MV-4-11 (cell line): ENCODE measurements around the gene ARHGAP42.
A peak's percentile ranks its signal among the peaks of the same experiment; 100 is the strongest.
"Not testable (repeated sequence)": the region's sequence is repeated elsewhere in the genome, so short reads cannot be mapped to it uniquely, and the experiment has no call there.

Experiments
- DNase-seq: peaks from one replicate; lab custom pipeline; 2025; lab: John Stamatoyannopoulos, UW

ARHGAP42 gene

GRCh38 chr11:100965346-100965745 lies 278.3 kb downstream of the ARHGAP42 start:
- no peak for DNase-seq

GRCh38 chr11:100966366-100966765 lies 279.3 kb downstream of the ARHGAP42 start:
- DNase-seq: no peak

DNA sequence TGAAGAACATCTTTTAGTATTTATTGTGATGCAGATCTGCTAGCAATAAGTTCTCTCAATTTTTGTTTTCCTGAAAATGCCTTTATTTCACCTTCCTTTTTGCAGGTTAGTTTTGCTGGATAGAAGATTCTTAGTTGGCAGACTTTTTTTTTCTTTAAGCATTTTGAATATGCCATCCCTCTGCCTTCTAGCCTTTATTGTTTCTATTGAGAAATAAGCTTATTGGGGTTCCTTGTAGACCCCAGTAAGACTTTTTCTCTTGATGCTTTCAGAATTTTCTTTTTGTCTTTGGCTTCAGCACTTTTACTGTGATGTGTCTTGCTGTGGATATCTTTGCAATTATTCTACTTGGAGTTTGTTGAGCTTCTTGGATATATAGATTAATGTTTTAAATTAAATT lies 281.9 kb downstream of the ARHGAP42 start:
- no peak for DNase-seq

GRCh38 chr11:100970283-100971164 lies 283.4 kb downstream of the ARHGAP42 start:
- no peak for DNase-seq

GRCh38 chr11:100972046-100972445 lies 285.0 kb downstream of the ARHGAP42 start:
- no peak for DNase-seq

DNA sequence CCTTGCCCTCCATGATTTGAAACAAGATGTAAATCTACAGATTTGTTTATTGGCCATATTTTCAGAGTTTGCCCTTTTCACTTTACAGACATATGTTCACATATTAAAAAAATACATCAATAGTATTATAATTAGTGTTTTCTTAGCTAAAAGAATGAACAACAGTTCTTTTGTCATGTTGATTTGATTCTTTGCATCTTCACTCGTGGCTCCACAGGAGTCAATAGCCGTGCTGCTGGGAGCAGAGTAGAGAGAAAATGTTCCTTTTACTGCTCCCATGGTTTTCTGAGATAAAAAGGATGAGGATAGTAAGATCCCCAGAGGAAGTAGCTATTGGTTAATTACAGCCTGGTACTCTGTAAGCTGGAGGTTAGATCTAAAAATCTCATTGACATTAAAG lies 291.4 kb downstream of the ARHGAP42 start:
- DNase-seq: no peak

DNA sequence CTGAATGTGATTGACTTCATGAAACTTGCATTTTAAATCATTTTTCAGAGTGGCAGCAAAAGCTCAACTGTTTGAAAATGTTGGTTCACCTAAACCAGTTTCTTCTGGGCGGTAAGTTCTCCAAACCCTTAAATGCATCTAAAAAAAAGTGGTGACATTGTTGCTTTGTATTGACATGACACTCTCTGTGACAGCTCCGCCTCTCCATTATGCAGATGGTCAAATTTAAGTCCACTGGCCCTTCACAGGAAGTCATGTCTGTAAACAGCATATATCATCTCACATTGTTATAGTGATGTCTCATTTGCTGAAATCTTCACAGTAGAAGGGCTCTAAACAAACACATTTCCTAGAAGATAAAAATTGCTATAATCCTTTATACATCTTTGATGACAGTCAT lies 291.9 kb downstream of the ARHGAP42 start:
- DNase-seq: no peak

- peak; percentile 1 for DNase-seq
Observed at GRCh38 chr11:100980156-100980555, 293.1 kb downstream of the ARHGAP42 start.

DNA sequence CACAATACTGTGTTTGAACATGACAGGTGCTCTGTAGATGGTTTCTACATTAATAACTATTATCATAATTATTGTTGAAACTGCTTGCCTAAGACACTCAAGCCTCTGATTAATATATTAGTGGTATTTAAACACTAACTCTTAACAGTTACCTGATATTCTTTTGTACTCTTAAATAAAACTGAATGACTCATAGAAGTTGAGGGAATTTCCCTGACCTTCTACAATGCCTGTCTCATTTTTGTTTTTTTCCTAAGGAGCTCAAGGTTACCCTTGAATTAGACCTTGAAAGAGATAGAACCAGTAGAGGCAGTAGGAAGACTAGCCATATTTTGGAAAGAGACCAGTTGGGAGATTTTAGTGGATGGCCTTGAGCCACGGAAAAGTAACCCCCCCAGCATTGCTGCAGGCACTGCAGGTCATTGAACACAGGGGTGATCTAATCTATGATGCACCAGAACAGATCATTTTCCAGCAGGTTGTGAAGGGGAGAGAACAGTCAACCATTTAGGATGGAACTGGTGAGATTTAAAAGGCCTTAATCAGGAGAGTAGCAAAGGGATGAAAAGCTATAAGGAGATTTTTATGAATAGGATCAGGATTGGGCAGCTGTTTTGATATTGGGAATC lies 294.2 kb downstream of the ARHGAP42 start:
- no peak for DNase-seq

DNA sequence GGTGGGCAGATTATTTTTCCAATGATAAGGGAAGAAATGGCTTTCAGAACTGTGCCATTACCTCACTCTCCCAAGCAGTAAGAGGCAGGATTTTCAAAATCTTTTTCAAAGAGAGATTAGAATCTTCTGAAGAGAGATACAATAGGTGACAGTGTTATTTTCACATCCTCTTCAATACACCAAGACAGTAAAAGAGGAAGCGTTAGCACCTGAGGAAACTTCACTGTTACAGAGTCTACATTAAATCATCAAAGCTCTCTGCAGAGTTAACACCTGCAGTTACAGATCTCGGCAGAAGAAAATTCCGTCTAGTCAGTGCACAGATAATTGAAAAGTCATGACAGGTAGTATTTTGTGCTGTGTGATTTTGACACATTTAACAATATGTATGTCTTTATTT lies 297.6 kb downstream of the ARHGAP42 start:
- no peak for DNase-seq

- DNase-seq: no peak
Observed at GRCh38 chr11:100990931-100991330, 303.8 kb downstream of the ARHGAP42 start.

DNA sequence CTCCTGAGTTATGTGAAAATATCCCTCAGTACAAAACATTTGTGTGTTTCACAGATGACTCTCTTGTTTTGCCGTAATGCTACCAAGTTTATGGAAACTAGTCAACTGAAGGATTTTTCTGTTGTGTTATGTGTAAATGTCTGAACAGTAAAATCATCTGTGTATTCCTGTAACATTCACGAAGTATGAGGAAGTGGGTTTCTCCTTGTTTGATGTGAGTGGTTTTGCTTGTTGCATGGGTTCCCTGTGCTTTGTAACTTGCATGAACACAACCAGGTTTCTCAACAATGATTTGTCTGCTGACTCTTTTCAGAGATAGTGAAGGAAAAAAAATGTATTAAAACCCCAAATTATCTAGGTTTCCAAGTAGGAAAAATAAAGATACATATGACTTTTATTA lies 304.5 kb downstream of the ARHGAP42 start:
- peak; percentile 3 for DNase-seq

DNA sequence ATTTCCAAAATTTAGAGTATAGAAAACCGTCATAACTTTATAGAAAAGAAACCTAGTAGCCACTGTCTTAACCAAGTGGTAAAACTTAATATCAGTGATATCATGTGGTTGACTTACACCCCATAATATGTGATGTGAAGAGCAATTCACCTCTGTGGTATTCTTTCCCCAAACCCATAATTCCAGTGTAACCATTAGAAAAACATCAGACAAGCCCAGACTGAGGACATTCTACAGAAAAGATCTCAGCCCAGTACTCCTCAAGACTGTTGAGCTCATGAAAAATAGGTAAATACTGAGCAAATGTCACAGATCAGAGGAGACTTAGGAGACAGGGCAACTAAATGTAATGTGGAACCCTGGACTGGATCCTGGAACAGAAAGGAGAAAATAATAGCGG lies 307.9 kb downstream of the ARHGAP42 start:
- DNase-seq: no peak

DNA sequence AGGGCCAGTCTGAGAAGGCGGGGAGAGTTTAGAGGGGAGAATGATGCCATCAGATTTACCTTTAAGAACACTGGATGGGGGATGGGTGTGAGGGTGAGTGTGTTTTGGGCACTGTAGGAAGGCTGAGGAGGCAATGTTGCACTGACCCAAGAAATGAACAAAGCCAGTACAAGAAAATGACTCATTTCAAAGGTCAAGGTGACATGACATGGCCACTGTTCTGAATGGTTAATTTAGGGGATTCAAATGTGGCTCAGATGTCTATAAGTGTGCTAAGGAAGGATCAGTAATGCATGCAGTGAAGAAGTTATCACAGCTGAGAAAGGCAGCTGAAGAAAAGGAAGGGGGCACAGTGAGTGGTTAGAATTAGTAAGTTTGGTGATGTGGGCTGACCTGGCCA lies 312.7 kb downstream of the ARHGAP42 start:
- DNase-seq: no peak

DNA sequence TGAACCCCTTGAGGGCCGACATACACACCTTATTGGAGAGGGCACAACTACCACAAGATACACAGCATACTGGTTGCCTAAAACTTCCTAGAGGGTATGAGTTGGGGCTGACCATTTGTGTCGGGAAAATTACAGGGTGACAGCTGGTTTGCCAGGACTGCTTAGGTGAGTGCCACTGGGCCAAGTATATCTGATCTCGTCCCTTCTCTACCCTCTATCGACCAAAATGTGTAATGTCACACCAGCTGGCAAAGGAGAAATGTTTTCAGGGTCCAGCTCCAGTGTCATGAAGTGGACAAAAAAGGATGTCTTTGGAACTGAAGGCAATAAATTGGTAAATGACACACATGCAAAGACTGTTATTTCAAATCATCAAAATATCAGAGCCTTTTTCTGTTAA lies 316.4 kb downstream of the ARHGAP42 start:
- no peak for DNase-seq

- DNase-seq: peak; percentile 65
Observed at GRCh38 chr11:101008961-101009689, 322.0 kb downstream of the ARHGAP42 start.

GRCh38 chr11:101009690-101010055 lies 322.6 kb downstream of the ARHGAP42 start:
- DNase-seq: no peak

GRCh38 chr11:101010899-101011298 lies 323.8 kb downstream of the ARHGAP42 start:
- no peak for DNase-seq

- no peak for DNase-seq
Observed at GRCh38 chr11:101011881-101012280, 324.8 kb downstream of the ARHGAP42 start.

GRCh38 chr11:101013702-101014101 lies 326.6 kb downstream of the ARHGAP42 start:
- DNase-seq: not testable (repeated sequence)

DNA sequence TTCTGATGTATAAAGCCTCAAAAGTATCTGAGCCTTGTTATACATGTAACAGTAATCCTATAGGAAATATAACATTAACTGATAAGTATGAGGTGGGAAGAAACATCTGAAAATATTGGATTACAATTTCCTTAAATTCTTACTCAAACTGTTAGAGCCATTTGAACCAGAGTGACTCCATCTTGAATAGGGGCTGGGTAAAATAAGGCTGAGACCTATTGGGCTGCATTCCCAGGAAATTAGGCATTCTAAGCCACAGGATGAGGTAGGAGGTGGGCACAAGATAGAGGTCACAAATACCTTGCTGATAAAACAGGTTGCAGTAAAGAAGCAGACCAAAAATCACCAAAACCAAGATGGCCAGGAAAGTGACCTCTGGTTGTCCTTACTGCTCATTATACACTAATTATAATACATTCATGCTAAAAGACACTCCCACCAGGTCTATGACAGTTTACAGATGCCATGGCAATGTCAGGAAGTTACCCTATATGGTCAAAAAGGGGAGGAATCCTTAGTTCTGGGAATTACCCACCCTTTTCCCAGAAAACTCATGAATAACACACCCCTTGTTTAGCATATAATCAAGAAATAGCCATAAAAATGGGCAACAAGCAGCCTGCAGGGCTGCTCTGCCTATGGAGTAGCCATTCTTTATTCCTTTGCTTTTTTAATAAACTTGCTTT lies 327.7 kb downstream of the ARHGAP42 start:
- DNase-seq: no peak

GRCh38 chr11:101019870-101020269 lies 332.8 kb downstream of the ARHGAP42 start:
- no peak for DNase-seq
